Natural killer cell (primary cell): Measurements from ENCODE around the gene STAT4. TPM values are rescaled to one million over a fixed set of nuclear protein-coding genes. Genes with fewer than 3 reads are reported as not detected.

ENCODE experiments used
- ATAC-seq, 3 donors: fragments of 150-1000 bp in 2 of 3; fragments of 200-7000 bp in 1 of 3; cut with Tn5 transposase; 1 replicate in 1 of 3; 2 replicates in 2 of 3; pipeline ENCODE4 v1.10.0; 2021; ENCODE audit warnings: mild to moderate bottlenecking in 2 of 3, moderate library complexity in 2 of 3
- DNase-seq, 2 donors: peaks; one replicate each; pipeline versions ENCODE4 v3.0.0 to v3.0.0-alpha.2; 2013 to 2021; ENCODE audit warnings: mixed read lengths in 1 of 2
- H3K27ac ChIP-seq: one replicate; pipeline ENCODE4 v1.5.1; 2013; ENCODE audit warnings: mild to moderate bottlenecking, low read length
- H3K27me3 ChIP-seq: one replicate; pipeline ENCODE4 v1.6.1; 2013; ENCODE audit warnings: low read length; ENCODE audit not compliant: control insufficient read depth, insufficient read depth
- H3K36me3 ChIP-seq: one replicate; pipeline ENCODE4 v1.6.1; 2013; ENCODE audit warnings: low read length; ENCODE audit not compliant: control insufficient read depth, insufficient read depth
- H3K4me1 ChIP-seq: one replicate; pipeline ENCODE4 v1.6.1; 2013; ENCODE audit warnings: low read length; ENCODE audit not compliant: control insufficient read depth, insufficient read depth
- H3K4me3 ChIP-seq: one replicate; pipeline ENCODE4 v1.5.1; 2013; ENCODE audit warnings: low read length
- H3K9me3 ChIP-seq: one replicate; pipeline ENCODE4 v1.6.1; 2013; ENCODE audit warnings: low read length; ENCODE audit not compliant: control insufficient read depth, insufficient read depth
- H3K27ac Mint-ChIP-seq, 2 donors: one replicate each; pipeline ENCODE4 v1.8.0; 2022; ENCODE audit warnings: mild to moderate bottlenecking in 2 of 2, mixed read lengths in 2 of 2, moderate library complexity in 1 of 2
- H3K27me3 Mint-ChIP-seq, 2 donors: one replicate each; pipeline ENCODE4 v1.8.0; 2022; ENCODE audit warnings: low read depth in 2 of 2, mixed read lengths in 2 of 2
- H3K36me3 Mint-ChIP-seq: one replicate; pipeline ENCODE4 v1.8.0; 2022; ENCODE audit warnings: mixed read lengths
- H3K4me1 Mint-ChIP-seq, 2 donors: one replicate each; pipeline ENCODE4 v1.8.0; 2022; ENCODE audit warnings: mixed read lengths in 2 of 2
- H3K4me3 Mint-ChIP-seq: one replicate; pipeline ENCODE4 v1.8.0; 2022; ENCODE audit warnings: mild to moderate bottlenecking, moderate library complexity, mixed read lengths
- H3K9me3 Mint-ChIP-seq, 2 donors: one replicate each; pipeline ENCODE4 v1.8.0; 2022; ENCODE audit warnings: mixed read lengths in 2 of 2
- CTCF ChIP-seq: fragments of 200-600 bp; IDR thresholded peaks from one replicate; pipeline ENCODE4 v1.8.0; 2022; ENCODE audit warnings: antibody characterized with exemption
- WGBS: methylation state at CpG from one replicate; pipeline ENCODE4 v1.1.7; 2013; ENCODE audit warnings: missing lambda C conversion rate; ENCODE audit not compliant: insufficient coverage; 5-methylcytosine and 5-hydroxymethylcytosine counted together
- intact Hi-C: fragments of 100-400 bp; cut with micrococcal nuclease; formaldehyde crosslinking; loops from one replicate; pipeline ENCODE4 v1.14.2; 2022
- total RNA-seq, 4 donors: library from RNA; stranded (reverse); fragments of 120-200 nt in 1 of 4; gene quantifications; one replicate each; pipeline versions ENCODE4 v1.2.3 to v1.2.4, GENCODE V29; 2013 to 2022

Gene STAT4
- total RNA-seq, 3 donors from 2014 or later (not counting 1 experiment from before 2014, with no cell fraction given): 264 to 339 (median 304) TPM

DNA sequence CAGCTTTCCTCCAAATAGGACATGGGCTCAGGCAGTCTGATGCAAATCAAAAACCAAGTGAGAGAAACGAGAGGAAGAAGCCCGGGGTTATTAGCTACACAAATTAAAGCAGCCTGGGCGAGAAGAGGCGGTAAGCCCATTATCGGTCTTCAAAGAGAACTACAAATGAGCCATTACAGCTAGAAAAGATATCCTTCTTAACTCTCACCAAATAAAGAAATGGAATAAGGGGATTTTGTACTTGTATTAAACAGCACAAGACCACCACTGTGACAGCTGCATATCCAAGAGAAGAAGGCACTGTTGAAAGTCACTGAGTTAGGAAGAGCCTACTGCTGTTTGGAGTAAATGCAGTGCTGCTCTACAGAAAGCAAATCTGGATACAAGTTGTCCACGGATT lies 169.5 kb downstream of the STAT4 start:
- no peaks in the 10 kb centered on the region for H3K9me3 ChIP-seq
- Mint-ChIP-seq H3K4me3 (no peak overlapping the region), H3K27me3 (no peaks in the 10 kb centered on the region), H3K4me1 (peaks cover 0 to 6% of the 10 kb centered on the region in 2 donors), H3K36me3 (peaks cover 68% of the 10 kb centered on the region), H3K27ac (peak overlapping the region in 1 of 2 donors; percentile 51), H3K9me3 (no peaks in the 10 kb centered on the region)
- H3K36me3 ChIP-seq: peaks cover 100% of the 10 kb centered on the region
- no peak for TF ChIP-seq CTCF
- ATAC-seq: no peak
- no peak overlapping the region for H3K27ac ChIP-seq
- H3K27me3 ChIP-seq: no peaks in the 10 kb centered on the region
- H3K4me1 ChIP-seq: no peaks in the 10 kb centered on the region
- DNase-seq: no peak
- no peak overlapping the region for H3K4me3 ChIP-seq
- 81% methylated on average over 3 of the region's 6 CpGs for WGBS
- intact Hi-C loops: no loop called here

DNA sequence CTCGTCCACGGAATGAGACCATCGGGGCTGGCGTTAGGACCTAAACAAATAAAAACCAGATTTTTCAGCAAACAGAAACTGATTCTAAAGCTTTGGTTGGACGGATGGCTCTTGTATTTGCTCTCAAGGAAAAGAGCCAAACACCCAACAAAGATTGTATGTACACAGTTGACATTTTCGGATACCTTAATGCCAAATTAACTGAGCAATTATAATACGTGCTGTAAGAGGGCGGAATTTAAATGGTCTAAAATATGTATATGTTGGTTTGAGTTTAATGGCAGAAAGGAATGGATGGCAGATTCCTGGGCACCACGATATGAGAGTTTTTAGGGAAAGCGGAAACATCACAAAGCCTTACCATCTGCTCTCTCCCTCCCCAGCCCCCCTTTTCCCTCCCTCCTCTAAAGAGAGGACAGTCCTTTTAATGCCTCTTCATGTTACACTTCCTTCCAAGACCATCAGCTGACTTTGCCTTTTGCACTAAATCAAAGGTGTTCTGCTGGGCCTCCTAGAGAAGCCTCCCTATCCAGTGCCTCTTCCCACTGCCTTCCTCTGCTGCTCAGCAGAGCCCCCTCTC lies 170.1 kb downstream of the STAT4 start:
- no peak for TF ChIP-seq CTCF
- Histone ChIP-seq H3K27ac (no peak overlapping the region), H3K4me1 (no peaks in the 10 kb centered on the region), H3K9me3 (no peaks in the 10 kb centered on the region), H3K36me3 (peaks cover 100% of the 10 kb centered on the region), H3K4me3 (no peak overlapping the region), H3K27me3 (no peaks in the 10 kb centered on the region)
- H3K27ac Mint-ChIP-seq: peak overlapping the region; percentile 27 to 51
- no peaks in the 10 kb centered on the region for H3K9me3 Mint-ChIP-seq
- H3K27me3 Mint-ChIP-seq: no peaks in the 10 kb centered on the region
- ATAC-seq: no peak
- H3K36me3 Mint-ChIP-seq: peaks cover 68% of the 10 kb centered on the region
- no peak overlapping the region for H3K4me3 Mint-ChIP-seq
- intact Hi-C loops: no loop called here
- DNase-seq: no peak
- H3K4me1 Mint-ChIP-seq: peaks cover 0 to 6% of the 10 kb centered on the region in 2 donors
- WGBS: 77% methylated on average over 10 of the region's 10 CpGs

- no peak overlapping the region for H3K4me3 ChIP-seq
- ATAC-seq (no peak), DNase-seq (no peak)
- H3K27ac ChIP-seq: no peak overlapping the region
- Mint-ChIP-seq H3K36me3 (peaks cover 68% of the 10 kb centered on the region), H3K27ac (peak overlapping the region; percentile 27 to 51), H3K4me3 (no peak overlapping the region), H3K9me3 (no peaks in the 10 kb centered on the region), H3K27me3 (no peaks in the 10 kb centered on the region), H3K4me1 (peaks cover 0 to 6% of the 10 kb centered on the region in 2 donors)
- H3K36me3 ChIP-seq: peaks cover 100% of the 10 kb centered on the region
- H3K27me3 ChIP-seq: no peaks in the 10 kb centered on the region
- TF ChIP-seq CTCF: no peak
- intact Hi-C loops: no loop called here
- no peaks in the 10 kb centered on the region for H3K9me3 ChIP-seq
- no peaks in the 10 kb centered on the region for H3K4me1 ChIP-seq
- WGBS: 51% methylated on average over 14 of the region's 14 CpGs
Measured at GRCh38 chr2:190979906-190980629, 170.7 kb downstream of the STAT4 start.

Other genes with a start within 250 kb of the STAT4 start
- 10 to 100 TPM; 49.1 to 91.6 (median 86.2) TPM for gene STAT1, start 136.8 kb downstream of the STAT4 start, total RNA-seq
- under 1 TPM; 0.21 to 0.80 (median 0.29) TPM for gene MYO1B, start 94.4 kb upstream of the STAT4 start, total RNA-seq